Astrocyte of the spinal cord (primary cell): Measurements from ENCODE around the gene RBM19.

Experiments used
- DNase-seq: peaks from one replicate; pipeline ENCODE4 v3.0.0; 2011; ENCODE audit warnings: low read depth, low spot score
- H3K4me3 ChIP-seq: 2 replicates; pipeline ENCODE4 v1.5.1; 2011; ENCODE audit warnings: low read depth, mild to moderate bottlenecking, low read length, moderate library complexity
- in situ Hi-C: cut with HindIII; loops from 2 replicates; pipeline ENCODE4 v1.10.0; 2017; ENCODE audit warnings: low sequenced_read_pairs
- TF ChIP-seq, protein P1 (sequence below): IDR thresholded peaks from 2 replicates; pipeline ENCODE4 v1.5.1; 2012; ENCODE audit warnings: low read depth, mild to moderate bottlenecking, low read length, inconsistent platforms

RBM19 gene

GRCh38 chr12:113835896-113836295 lies 130.2 kb downstream of the RBM19 start:
- in situ Hi-C loops = no loop called here
- TF ChIP-seq, protein P1, sequence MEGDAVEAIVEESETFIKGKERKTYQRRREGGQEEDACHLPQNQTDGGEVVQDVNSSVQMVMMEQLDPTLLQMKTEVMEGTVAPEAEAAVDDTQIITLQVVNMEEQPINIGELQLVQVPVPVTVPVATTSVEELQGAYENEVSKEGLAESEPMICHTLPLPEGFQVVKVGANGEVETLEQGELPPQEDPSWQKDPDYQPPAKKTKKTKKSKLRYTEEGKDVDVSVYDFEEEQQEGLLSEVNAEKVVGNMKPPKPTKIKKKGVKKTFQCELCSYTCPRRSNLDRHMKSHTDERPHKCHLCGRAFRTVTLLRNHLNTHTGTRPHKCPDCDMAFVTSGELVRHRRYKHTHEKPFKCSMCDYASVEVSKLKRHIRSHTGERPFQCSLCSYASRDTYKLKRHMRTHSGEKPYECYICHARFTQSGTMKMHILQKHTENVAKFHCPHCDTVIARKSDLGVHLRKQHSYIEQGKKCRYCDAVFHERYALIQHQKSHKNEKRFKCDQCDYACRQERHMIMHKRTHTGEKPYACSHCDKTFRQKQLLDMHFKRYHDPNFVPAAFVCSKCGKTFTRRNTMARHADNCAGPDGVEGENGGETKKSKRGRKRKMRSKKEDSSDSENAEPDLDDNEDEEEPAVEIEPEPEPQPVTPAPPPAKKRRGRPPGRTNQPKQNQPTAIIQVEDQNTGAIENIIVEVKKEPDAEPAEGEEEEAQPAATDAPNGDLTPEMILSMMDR = no peak
- H3K4me3 ChIP-seq = no peak overlapping the region
- no peak for DNase-seq

DNA sequence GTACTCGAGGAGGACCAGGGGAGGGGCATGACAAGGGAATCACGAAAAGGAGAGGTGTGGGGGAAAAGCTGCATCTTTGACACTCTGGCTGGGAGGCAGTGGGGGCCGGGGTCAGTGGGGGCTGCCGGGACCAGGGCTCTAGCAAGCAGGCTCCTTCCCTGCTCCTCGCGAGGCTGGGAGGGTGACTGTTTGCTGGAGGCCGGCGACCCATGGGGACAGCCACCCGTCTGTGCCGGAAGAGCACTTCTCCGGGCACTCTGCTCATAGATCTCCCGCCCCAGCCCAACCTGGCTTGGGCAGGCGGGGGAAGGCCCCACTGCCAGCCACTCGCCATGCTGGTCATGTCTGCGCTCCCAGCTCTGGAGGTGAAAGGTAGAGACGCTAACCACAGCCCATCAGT lies 130.7 kb downstream of the RBM19 start:
- no peak overlapping the region for H3K4me3 ChIP-seq
- no peak for DNase-seq
- TF ChIP-seq, protein P1 = no peak
- in situ Hi-C loops = no loop called here

- TF ChIP-seq, protein P1 = no peak
- DNase-seq = no peak
- in situ Hi-C loops = no loop called here
- no peak overlapping the region for H3K4me3 ChIP-seq
Observed at GRCh38 chr12:113833422-113833821, 132.7 kb downstream of the RBM19 start.

DNA sequence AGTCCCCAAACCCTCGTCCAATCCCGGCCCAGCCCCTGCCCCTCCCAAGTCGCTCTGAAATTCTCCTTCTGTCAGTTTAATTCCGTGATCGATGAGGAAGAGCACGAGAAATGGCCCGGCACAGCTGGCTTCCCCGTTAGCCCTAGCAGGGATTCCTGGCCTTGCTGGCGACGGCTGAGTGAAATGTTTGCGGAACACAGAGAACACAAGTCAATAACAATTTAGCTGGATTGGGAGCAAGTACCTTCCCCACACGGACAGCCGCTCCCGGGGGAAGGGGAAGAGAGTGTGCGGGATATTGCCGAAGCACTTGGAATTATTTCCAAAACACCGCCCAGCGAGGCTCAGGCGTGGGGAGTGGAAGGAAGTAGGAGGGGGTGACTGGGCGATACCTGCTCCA lies 134.6 kb downstream of the RBM19 start:
- TF ChIP-seq, protein P1 = no peak
- H3K4me3 ChIP-seq = no peak overlapping the region
- DNase-seq = no peak
- in situ Hi-C loops = no loop called here

DNA sequence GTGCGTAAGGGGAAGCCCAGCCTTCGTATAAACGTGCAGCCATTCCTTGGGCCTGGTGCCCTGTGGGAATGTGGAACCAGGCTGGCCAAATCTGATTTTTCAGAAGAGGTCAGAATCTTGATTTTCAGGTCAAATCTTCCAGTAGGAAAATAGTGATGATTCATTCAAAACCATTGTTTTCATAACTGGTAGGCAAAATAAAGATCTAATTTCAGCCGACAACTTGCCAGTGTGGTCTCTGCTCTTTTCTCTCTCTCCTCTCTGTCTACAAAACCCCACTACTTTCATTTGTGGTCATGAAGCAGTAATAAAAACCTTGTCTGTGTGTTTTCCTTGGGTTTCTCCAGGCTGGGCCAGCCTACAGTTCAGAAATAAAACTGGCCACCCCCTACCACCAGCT lies 135.1 kb downstream of the RBM19 start:
- TF ChIP-seq, protein P1 = no peak
- DNase-seq = peak; percentile 77
- H3K4me3 ChIP-seq = no peak overlapping the region
- in situ Hi-C loops = no loop called here

DNA sequence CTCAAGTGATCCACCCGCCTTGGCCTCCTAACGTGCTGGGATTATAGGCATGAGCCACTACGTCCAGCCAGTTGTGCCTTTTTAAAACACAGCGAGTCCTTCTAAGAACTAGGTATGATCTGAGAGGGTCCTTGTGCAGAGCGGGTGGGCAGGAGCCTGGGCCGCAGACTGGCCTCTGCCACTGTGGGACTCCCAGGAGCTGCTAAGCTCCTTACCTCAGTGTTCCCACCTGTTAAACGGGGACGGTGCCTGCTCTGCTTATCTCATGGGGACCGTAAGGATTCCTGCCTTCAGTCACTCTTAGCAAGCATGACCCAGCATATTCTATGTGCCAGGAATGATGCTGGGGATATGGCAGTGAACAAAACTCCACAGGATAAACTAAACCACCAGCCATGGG lies 136.9 kb downstream of the RBM19 start:
- TF ChIP-seq, protein P1 = no peak
- in situ Hi-C loops = no loop called here
- no peak for DNase-seq
- H3K4me3 ChIP-seq = no peak overlapping the region

DNA sequence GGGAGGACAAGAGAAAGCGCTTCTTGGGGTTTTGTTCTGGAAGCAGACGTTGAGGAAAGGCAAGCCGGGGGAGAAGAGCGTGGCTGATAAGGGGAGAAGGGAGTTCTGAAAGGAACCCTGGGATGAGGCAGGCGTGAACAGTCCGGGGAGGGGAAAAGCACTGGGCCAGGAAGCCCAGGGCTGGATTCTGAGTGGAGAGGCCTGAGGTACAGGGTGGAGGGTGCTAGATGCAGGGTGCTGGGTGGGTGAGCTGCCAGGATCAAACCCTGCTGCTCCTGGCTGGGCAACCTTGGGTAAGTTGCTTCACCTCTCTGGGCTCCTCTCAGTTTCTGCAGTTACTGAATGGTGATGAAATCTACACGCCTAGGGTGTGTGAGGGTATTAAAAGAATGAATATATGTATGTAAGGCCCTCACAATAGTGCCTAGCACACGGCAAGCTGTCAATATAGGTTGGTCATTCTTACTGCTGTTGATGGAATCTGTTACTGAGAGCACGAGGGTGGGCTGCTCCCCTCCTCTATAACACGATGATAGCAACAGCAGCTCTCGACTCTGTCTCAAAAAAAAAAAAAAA lies 138.5 kb downstream of the RBM19 start:
- TF ChIP-seq, protein P1 = no peak
- DNase-seq = no peak
- H3K4me3 ChIP-seq = no peak overlapping the region
- in situ Hi-C loops = no loop called here
